Panc1 (cell line): ENCODE data around the gene MS4A4E. TPM values are rescaled to one million over a fixed set of nuclear protein-coding genes. Genes with fewer than 3 reads are reported as not detected.

Experiments
- ATAC-seq: fragments of 200-7000 bp; cut with Tn5 transposase; 2 replicates; pipeline ENCODE4 v1.9.1; 2020; ENCODE audit warnings: mild to moderate bottlenecking, moderate library complexity
- BruUV-seq: library from RNA; stranded (reverse); fragments of 400-500 nt; replicated peaks from 2 replicates; lab custom pipeline; 2021; lab: Mats Ljungman, UMichigan
- CTCF ChIA-PET: fragments of 300-600 bp; sonication (Branson Sonifier 250); formaldehyde crosslinking; loops from one replicate; lab custom pipeline; 2022; ENCODE audit warnings: antibody characterized with exemption; lab: Charles Lee
- POLR2A ChIA-PET: fragments of 300-600 bp; sonication (Branson Sonifier 250); formaldehyde crosslinking; loops from one replicate; lab custom pipeline; 2022; ENCODE audit warnings: antibody characterized with exemption; lab: Charles Lee
- DNase-seq: peaks from one replicate; pipeline ENCODE4 v3.0.0-alpha.2; 2010; ENCODE audit warnings: low read depth, low spot score
- H3K27ac ChIP-seq: 2 replicates; pipeline ENCODE4 v1.5.1; 2011; ENCODE audit warnings: mild to moderate bottlenecking, low read length, inconsistent platforms
- H3K27me3 ChIP-seq: fragments of 200-500 bp; sonication (Bioruptor generic); 2 replicates; pipeline ENCODE4 v1.6.0; 2014; ENCODE audit warnings: low read length, inconsistent platforms; ENCODE audit not compliant: control insufficient read depth, insufficient read depth
- H3K36me3 ChIP-seq: fragments of 200-500 bp; sonication (Bioruptor generic); 2 replicates; pipeline ENCODE4 v1.5.1; 2014; ENCODE audit warnings: inconsistent platforms, mild to moderate bottlenecking, low read length, moderate library complexity; ENCODE audit not compliant: control insufficient read depth, insufficient read depth
- H3K4me1 ChIP-seq: 2 replicates; pipeline ENCODE4 v1.5.1; 2011; ENCODE audit warnings: inconsistent platforms, mild to moderate bottlenecking, low read length, moderate library complexity; ENCODE audit not compliant: control insufficient read depth, insufficient read depth
- H3K4me3 ChIP-seq, 2 experiments: 2 replicates each; pipeline ENCODE4 v1.5.1; 2011 to 2012; ENCODE audit warnings: low read depth in 2 of 2, low read length in 2 of 2, mild to moderate bottlenecking in 2 of 2, inconsistent platforms in 1 of 2, moderate library complexity in 1 of 2
- H3K9me3 ChIP-seq: fragments of 200-500 bp; sonication (Bioruptor generic); 2 replicates; pipeline ENCODE4 v1.5.1; 2014; ENCODE audit warnings: low read depth, mild to moderate bottlenecking, inconsistent platforms, low read length, moderate library complexity; ENCODE audit not compliant: control insufficient read depth, insufficient read depth
- CTCF ChIP-seq: fragments of 450-650 bp; IDR thresholded peaks from 2 replicates; pipeline ENCODE4 v1.5.1; 2017; ENCODE audit warnings: mild to moderate bottlenecking
- POLR2AphosphoS5 ChIP-seq: IDR thresholded peaks from 2 replicates; pipeline ENCODE4 v1.6.1; 2012; ENCODE audit warnings: mild to moderate bottlenecking, low read depth, low read length, moderate library complexity
- REST ChIP-seq, 2 experiments: IDR thresholded peaks; 2 replicates each; pipeline ENCODE4 v1.6.1; 2011 to 2012; ENCODE audit warnings: low read depth in 2 of 2, control low read depth in 1 of 2, low read length in 1 of 2, mild to moderate bottlenecking in 1 of 2, moderate library complexity in 1 of 2; ENCODE audit not compliant: insufficient read depth in 1 of 2
- SIN3A ChIP-seq: IDR thresholded peaks from 2 replicates; pipeline ENCODE4 v1.6.1; 2012; ENCODE audit warnings: low read depth, mild to moderate bottlenecking, low read length, moderate library complexity, borderline replicate concordance; ENCODE audit not compliant: insufficient read depth
- TCF7L2 ChIP-seq: IDR thresholded peaks from 2 replicates; pipeline ENCODE4 v1.6.1; 2011; ENCODE audit warnings: mild to moderate bottlenecking, low read depth, low read length, inconsistent platforms
- in situ Hi-C: cut with HindIII; loops from 2 replicates; pipeline ENCODE4 v1.10.0; 2016; ENCODE audit warnings: low sequenced_read_pairs, low pct_unique_long_range_greater_than_20kb
- intact Hi-C: fragments of 100-400 bp; cut with micrococcal nuclease; formaldehyde crosslinking; loops from one replicate; pipeline ENCODE4 v1.10.0; 2022; ENCODE audit not compliant: unreplicated experiment
- total RNA-seq: library from RNA; stranded (reverse); gene quantifications from one replicate; pipeline ENCODE4 v1.2.1, GENCODE V29; 2021; ENCODE audit not compliant: unreplicated experiment

The MS4A4E gene
- total RNA-seq, 1 experiment from 2014 or later = not detected

- in situ Hi-C loops = no loop called here
- no peaks in the 10 kb centered on the region for H3K9me3 ChIP-seq
- intact Hi-C loops = no loop called here
- TF ChIP-seq TCF7L2 (no peak), SIN3A (no peak), CTCF (no peak), REST (IDR thresholded peaks at IDR 0.05; ENCODE audit: insufficient read depth in 1 of 2, low read depth in 2 of 2, low read length in 1 of 2) (no peak), POLR2AphosphoS5 (no peak)
- H3K27me3 ChIP-seq = no peaks in the 10 kb centered on the region; the same call in 1 of the 2 replicates
- ATAC-seq (no peak), DNase-seq (no peak)
- POLR2A ChIA-PET = no interaction called here
- CTCF ChIA-PET = no interaction called here
- no peaks in the 10 kb centered on the region for H3K36me3 ChIP-seq
- BruUV-seq = no TSS peak
- no peak overlapping the region for H3K4me3 ChIP-seq
- H3K4me1 ChIP-seq = no peaks in the 10 kb centered on the region
- no peak overlapping the region for H3K27ac ChIP-seq
These were observed 81.8 kb downstream of the MS4A4E start for GRCh38 chr11:60161107-60161506.

DNA sequence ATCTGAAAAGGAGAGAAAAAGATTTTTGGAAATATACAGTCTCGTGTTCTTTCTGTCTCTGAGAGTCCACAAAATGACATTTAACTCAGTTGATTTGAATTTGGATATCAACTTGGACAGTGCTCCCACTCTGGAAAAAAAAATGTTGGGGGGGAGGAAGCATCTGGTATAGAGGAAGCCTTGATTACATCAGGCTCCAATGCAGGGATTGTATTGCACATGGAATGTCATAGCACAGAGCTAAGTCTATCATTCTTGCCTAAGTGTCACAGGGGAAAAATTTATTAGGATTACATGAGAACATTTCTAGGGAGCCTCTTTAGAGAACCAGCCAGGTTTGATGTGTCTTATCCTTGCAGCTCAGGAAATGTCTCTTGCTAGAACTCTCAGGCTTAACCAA, 83.1 kb downstream of the MS4A4E start:
- DNase-seq = no peak
- ChIA-PET CTCF (no interaction called here), POLR2A (no interaction called here)
- Histone ChIP-seq H3K36me3 (no peaks in the 10 kb centered on the region), H3K4me1 (no peaks in the 10 kb centered on the region), H3K27ac (no peak overlapping the region), H3K4me3 (no peak overlapping the region), H3K9me3 (no peaks in the 10 kb centered on the region), H3K27me3 (no peaks in the 10 kb centered on the region; the same call in 1 of the 2 replicates)
- no TSS peak for BruUV-seq
- no peak for TF ChIP-seq POLR2AphosphoS5
- TF ChIP-seq CTCF = no peak
- TF ChIP-seq SIN3A = no peak
- no peak for TF ChIP-seq TCF7L2
- TF ChIP-seq REST (IDR thresholded peaks at IDR 0.05; ENCODE audit: insufficient read depth in 1 of 2, low read depth in 2 of 2, low read length in 1 of 2) = no peak
- ATAC-seq = no peak
- in situ Hi-C loops (no loop called here), intact Hi-C loops (no loop called here)
